Prostate gland (tissue), 2 donors: ENCODE data around the gene HDAC4. TPM values are rescaled to one million over a fixed set of nuclear protein-coding genes. Genes with fewer than 3 reads are reported as not detected.

Experiments
- DNase-seq: peaks from one replicate; pipeline ENCODE4 v3.0.0-alpha.2; 2019; ENCODE audit warnings: low spot score
- H3K27ac ChIP-seq, 2 donors: fragments of 200-600 bp; sonication (generic); 2 replicates each; pipeline ENCODE4 v1.5.1; 2017 to 2019
- H3K27me3 ChIP-seq: fragments of 200-600 bp; sonication (generic); replicated peaks from 2 replicates; pipeline ENCODE4 v1.5.1; 2019; ENCODE audit not compliant: insufficient read depth
- H3K36me3 ChIP-seq, 2 donors: fragments of 200-600 bp; sonication (generic); 1 replicate in 1 of 2; 2 replicates in 1 of 2; pipeline versions ENCODE4 v1.5.1 to v1.8.1; 2017 to 2019
- H3K4me1 ChIP-seq: fragments of 200-600 bp; sonication (generic); replicated peaks from 2 replicates; pipeline ENCODE4 v1.5.1; 2019
- H3K4me3 ChIP-seq, 2 donors: fragments of 200-600 bp; sonication (generic); 2 replicates each; pipeline ENCODE4 v1.5.1; 2017 to 2019
- H3K9me3 ChIP-seq: fragments of 200-600 bp; sonication (generic); 2 replicates; pipeline ENCODE4 v1.5.1; 2017
- POLR2A ChIP-seq: fragments of 450-650 bp; IDR thresholded peaks from one replicate; pipeline ENCODE4 v1.6.1; 2016; ENCODE audit warnings: antibody characterized with exemption, mild to moderate bottlenecking
- POLR2AphosphoS5 ChIP-seq: sonication (generic); formaldehyde crosslinking; IDR thresholded peaks from one replicate; pipeline ENCODE4 v1.6.1; 2017; ENCODE audit warnings: antibody characterized with exemption
- WGBS: methylation state at CpG from one replicate; pipeline ENCODE4 v1.1.5; 2018; 5-methylcytosine and 5-hydroxymethylcytosine counted together
- intact Hi-C: fragments of 100-400 bp; cut with DNase I; formaldehyde crosslinking; loops from one replicate; pipeline ENCODE4 v1.14.2; 2022
- total RNA-seq, 2 donors: library from RNA; depleted of rRNA; stranded (reverse); fragments of >200 nt; gene quantifications; one replicate each; pipeline ENCODE4 v1.1.0, GENCODE V29; 2016
- TF ChIP-seq, protein P1 (sequence below), 4 experiments: fragments of 200-600 bp in 2 of 4; fragments of 450-650 bp in 2 of 4; sonication (generic) in 2 of 4; IDR thresholded peaks; 1 replicate in 3 of 4; 2 replicates in 1 of 4; pipeline ENCODE4 v1.5.1; 2016 to 2019; ENCODE audit warnings: antibody characterized with exemption in 4 of 4, mild to moderate bottlenecking in 2 of 4, moderate library complexity in 2 of 4

Gene HDAC4
- total RNA-seq, 2 donors from 2014 or later: 41.8 to 44.2 TPM

DNA sequence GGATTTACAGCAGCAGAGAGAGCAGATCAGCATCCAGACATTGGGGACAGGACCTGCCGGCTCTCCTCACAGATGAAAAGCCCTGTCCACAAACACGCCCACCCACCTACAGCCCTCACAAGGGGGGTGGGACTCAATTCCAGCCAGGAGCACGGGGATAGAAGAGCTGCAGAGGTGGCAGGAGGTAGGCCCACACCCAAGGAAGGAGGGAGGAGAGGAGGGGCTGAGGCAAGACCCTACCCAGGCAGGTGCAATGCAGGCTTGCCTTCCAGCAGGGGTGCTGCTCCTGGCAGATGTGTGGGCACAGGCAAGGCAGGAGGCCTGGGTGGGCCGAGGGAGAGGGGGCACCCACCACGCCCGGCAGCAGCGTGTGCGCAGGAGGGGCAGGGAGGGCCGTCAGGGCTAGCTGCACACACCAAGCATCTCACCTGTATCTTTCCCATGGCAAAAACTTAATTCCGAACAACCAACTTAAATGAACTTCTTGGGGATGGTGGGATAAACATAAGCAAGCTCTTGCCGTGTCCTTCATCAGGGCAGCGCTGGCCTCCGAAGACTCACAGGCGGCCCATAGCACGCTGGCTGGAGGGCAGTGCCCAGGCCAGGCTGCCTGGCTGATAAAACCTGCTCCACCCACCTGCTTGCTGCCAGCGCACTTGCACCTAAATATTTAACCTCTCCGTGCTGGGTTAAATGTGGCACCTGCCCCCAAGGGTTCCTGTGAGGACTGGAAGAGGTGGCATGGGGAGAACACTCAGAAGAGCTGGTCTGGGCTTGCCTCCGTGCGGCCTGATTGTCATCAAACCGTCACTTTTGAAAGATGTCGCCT lies 219.5 kb downstream of the HDAC4 start:
- WGBS: 62% methylated on average over 21 of the region's 21 CpGs
- no peak overlapping the region for H3K27ac ChIP-seq
- TF ChIP-seq POLR2A: no peak
- no peak for TF ChIP-seq POLR2AphosphoS5
- TF ChIP-seq, protein P1, sequence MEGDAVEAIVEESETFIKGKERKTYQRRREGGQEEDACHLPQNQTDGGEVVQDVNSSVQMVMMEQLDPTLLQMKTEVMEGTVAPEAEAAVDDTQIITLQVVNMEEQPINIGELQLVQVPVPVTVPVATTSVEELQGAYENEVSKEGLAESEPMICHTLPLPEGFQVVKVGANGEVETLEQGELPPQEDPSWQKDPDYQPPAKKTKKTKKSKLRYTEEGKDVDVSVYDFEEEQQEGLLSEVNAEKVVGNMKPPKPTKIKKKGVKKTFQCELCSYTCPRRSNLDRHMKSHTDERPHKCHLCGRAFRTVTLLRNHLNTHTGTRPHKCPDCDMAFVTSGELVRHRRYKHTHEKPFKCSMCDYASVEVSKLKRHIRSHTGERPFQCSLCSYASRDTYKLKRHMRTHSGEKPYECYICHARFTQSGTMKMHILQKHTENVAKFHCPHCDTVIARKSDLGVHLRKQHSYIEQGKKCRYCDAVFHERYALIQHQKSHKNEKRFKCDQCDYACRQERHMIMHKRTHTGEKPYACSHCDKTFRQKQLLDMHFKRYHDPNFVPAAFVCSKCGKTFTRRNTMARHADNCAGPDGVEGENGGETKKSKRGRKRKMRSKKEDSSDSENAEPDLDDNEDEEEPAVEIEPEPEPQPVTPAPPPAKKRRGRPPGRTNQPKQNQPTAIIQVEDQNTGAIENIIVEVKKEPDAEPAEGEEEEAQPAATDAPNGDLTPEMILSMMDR (IDR thresholded peaks at IDR 0.05): no peak
- no peaks in the 10 kb centered on the region for H3K27me3 ChIP-seq
- H3K36me3 ChIP-seq: no peaks in the 10 kb centered on the region
- DNase-seq: no peak
- H3K4me3 ChIP-seq: no peak overlapping the region
- intact Hi-C loops: no loop called here
- H3K4me1 ChIP-seq: no peaks in the 10 kb centered on the region
- H3K9me3 ChIP-seq: no peaks in the 10 kb centered on the region

DNA sequence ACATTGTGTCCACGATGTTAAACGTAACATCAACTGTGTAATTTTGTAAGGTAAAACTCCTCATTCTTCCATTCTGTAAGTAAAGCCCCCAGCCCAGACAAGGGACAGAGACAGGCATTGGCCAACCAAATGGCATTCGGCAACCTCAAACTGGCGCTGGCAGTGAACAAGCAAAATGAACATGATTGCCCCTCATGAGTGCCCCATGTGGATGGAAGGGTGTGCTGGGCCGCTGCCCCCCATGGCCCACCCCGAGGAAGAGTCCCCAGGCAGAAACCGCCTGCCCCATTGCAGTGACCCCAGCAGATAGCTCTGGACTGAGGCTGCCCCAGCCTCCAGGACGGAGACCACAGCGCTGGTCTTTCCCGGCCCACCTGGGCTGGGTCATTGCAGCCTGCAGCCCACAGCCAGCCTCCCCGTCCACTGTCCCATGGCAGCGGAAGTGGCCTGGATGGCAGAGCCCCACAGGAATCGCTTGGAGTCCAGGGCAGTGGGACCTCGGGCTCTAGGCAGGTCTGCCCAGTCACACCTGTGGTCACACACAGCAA lies 220.2 kb downstream of the HDAC4 start:
- 90% methylated on average over 11 of the region's 14 CpGs for WGBS
- Histone ChIP-seq H3K4me3 (no peak overlapping the region), H3K9me3 (no peaks in the 10 kb centered on the region), H3K4me1 (no peaks in the 10 kb centered on the region), H3K27ac (no peak overlapping the region), H3K36me3 (peaks cover 0 to under 1% of the 10 kb centered on the region in 2 donors), H3K27me3 (no peaks in the 10 kb centered on the region)
- intact Hi-C loops: no loop called here
- DNase-seq: no peak
- TF ChIP-seq POLR2AphosphoS5 (no peak), POLR2A (no peak)
- TF ChIP-seq, protein P1 (IDR thresholded peaks at IDR 0.05): no peak

DNA sequence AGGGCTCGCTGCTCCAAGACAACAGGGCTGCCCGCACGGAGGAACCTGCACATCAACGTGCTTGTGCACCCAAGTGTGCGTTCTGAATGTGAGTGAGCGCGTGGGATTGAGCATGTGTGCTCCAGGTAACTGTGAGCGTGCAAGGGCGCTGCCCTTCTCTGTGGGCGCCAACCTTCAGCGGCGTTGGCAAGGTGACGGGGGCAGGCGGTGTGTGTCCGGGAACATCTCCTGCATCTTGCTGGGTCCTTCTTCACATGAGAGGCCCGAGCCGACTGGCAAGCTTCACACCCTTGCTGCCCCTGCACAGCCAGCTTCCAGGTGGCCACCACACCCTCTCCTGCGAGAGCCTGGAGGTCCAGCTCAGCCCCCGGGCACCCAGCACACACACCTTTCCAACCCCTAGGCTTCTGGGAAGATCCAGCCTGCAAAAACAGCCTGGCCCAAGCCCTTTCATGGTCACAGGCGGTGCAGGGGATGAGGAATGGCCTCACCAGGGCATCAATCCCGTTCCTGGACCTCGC lies 220.9 kb downstream of the HDAC4 start:
- no peak overlapping the region for H3K27ac ChIP-seq
- DNase-seq: no peak
- H3K9me3 ChIP-seq: no peaks in the 10 kb centered on the region
- H3K4me1 ChIP-seq: no peaks in the 10 kb centered on the region
- H3K36me3 ChIP-seq: peaks cover 0 to 2% of the 10 kb centered on the region in 2 donors
- TF ChIP-seq POLR2A (no peak), POLR2AphosphoS5 (no peak)
- TF ChIP-seq, protein P1 (IDR thresholded peaks at IDR 0.05): no peak
- WGBS: 90% methylated on average over 21 of the region's 22 CpGs
- H3K27me3 ChIP-seq: no peaks in the 10 kb centered on the region
- intact Hi-C loops: no loop called here
- no peak overlapping the region for H3K4me3 ChIP-seq

DNA sequence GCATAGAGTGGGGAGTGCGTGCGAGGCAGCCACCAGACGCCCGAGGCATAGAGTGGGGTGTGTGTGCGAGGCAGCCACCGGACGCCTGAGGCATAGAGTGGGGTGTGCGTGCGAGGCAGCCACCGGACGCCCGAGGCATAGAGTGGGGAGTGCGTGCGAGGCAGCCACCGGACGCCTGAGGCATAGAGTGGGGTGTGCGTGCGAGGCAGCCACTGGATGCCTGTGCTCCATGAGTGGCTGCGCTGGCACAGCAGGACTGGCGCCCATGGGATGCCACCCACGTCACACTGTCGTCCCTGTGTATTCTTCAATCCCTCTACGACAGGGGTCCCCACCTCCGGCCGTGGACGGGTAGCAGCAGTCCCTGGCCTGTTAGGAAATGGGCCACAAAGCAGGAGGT lies 221.9 kb downstream of the HDAC4 start:
- Histone ChIP-seq H3K4me1 (no peaks in the 10 kb centered on the region), H3K27ac (no peak overlapping the region), H3K36me3 (peaks cover 0 to 2% of the 10 kb centered on the region in 2 donors), H3K27me3 (no peaks in the 10 kb centered on the region), H3K4me3 (no peak overlapping the region), H3K9me3 (no peaks in the 10 kb centered on the region)
- TF ChIP-seq, protein P1 (IDR thresholded peaks at IDR 0.05): no peak
- TF ChIP-seq POLR2AphosphoS5 (no peak), POLR2A (no peak)
- intact Hi-C loops: no loop called here
- WGBS: 93% methylated on average over 26 of the region's 26 CpGs
- no peak for DNase-seq
